ENCODE results near the gene USH2A. TPM values are rescaled to one million over a fixed set of nuclear protein-coding genes. Genes with fewer than 3 reads are reported as not detected.

USH2A gene
- total and polyA plus RNA-seq, 2 experiments from 2014 or later, result under 0.01 to 0.01 TPM

DNA sequence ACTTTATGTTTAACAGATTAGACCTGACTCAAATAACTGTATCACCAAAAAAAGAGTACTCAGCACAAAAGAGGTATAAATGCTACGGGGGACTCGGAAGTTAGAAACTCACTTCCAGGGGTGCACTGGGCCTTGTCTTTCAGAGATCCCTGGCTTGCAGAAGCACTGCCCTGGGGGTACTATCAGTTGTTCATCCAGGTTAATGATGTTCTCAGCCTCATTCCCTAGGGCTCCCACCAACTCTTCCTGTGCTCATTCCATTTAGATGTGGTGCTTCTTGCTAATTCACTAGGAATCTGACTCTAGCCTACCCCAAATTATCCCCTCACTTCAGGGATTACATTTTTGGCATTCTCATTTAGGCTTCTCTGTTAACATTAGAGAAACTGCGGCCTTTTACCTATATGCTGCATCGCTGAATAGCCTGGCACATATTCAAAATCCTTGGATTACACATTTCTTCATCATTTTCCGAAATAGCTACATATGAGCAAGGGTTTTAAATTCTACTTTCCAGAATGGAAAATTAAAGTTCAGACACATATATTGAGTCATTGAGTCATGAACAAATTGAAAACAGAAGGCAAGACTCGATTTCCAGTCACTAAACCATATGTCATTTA, 517.6 kb downstream of the USH2A start:
- no peak overlapping the region for H2AFZ ChIP-seq
- H3F3A ChIP-seq (ENCODE audit: insufficient read depth), result peaks cover 17% of the 10 kb centered on the region; the same call in 1 of the 2 replicates
- peaks cover 24% of the 10 kb centered on the region for H3K4me1 ChIP-seq (ENCODE audit: insufficient read depth)
- peak overlapping the region; percentile 36 for H3K4me2 ChIP-seq (ENCODE audit: unreplicated experiment)
- TF ChIP-seq EZH2phosphoT487 (IDR thresholded peaks at IDR 0.05; ENCODE audit: insufficient read depth, low read depth), result no peak
- TF ChIP-seq EZH2 (IDR thresholded peaks at IDR 0.05; ENCODE audit: insufficient read depth, poor library complexity, severe bottlenecking), result no peak
- in situ Hi-C loops (cut with MboI), result no loop called here
- H3K79me2 ChIP-seq (ENCODE audit: insufficient read depth), result no peaks in the 10 kb centered on the region
- H4K20me1 ChIP-seq (ENCODE audit: insufficient read depth), result no peaks in the 10 kb centered on the region
- peak overlapping the region; percentile 37 for H3K27ac ChIP-seq
- peak; percentile 76 for DNase-seq
- WGBS, 2 experiments (ENCODE audit: low coverage in 1 of 2, low lambda C conversion rate in 2 of 2, missing lambda C conversion rate in 2 of 2), result 32 to 38% methylated on average over 6 of the region's 6 CpGs
- no peak overlapping the region for H3K9ac ChIP-seq
- no peaks in the 10 kb centered on the region for H3K9me2 ChIP-seq (ENCODE audit: insufficient read depth)
- H3K36me3 ChIP-seq (ENCODE audit: low read depth), result no peaks in the 10 kb centered on the region
- 0 out of 2 replicates have a peak overlapping the region, but pooled peaks have one; percentile 5 for H3K4me3 ChIP-seq
- no peaks in the 10 kb centered on the region for H3K9me3 ChIP-seq (ENCODE audit: low read depth)
- no peaks in the 10 kb centered on the region for H3K27me3 ChIP-seq (replicated peaks; ENCODE audit: insufficient read depth)

DNA sequence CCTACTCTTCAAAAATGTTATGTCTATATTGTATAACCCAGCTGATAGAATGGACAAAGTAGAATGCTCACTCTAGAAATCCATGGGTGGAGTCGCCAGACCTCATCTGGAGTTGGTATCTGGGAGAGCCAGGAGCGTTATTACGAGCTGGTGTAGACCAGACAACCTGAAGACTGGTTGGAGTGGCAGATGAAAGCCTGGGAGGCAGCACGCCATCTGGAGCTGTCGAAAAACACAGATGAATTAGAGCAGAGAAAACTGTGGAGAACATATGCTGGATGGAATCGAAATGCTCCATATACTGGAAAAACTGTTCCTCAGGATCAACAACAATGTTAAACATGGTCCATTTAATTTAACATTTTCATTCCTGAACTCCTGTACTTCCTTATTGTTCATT, 522.6 kb downstream of the USH2A start:
- 18 to 22% methylated on average over 6 of the region's 6 CpGs for WGBS, 2 experiments (ENCODE audit: low coverage in 1 of 2, low lambda C conversion rate in 2 of 2, missing lambda C conversion rate in 2 of 2)
- TF ChIP-seq EZH2phosphoT487 (IDR thresholded peaks at IDR 0.05; ENCODE audit: insufficient read depth, low read depth) (no peak), EZH2 (IDR thresholded peaks at IDR 0.05; ENCODE audit: insufficient read depth, poor library complexity, severe bottlenecking) (no peak)

DNA sequence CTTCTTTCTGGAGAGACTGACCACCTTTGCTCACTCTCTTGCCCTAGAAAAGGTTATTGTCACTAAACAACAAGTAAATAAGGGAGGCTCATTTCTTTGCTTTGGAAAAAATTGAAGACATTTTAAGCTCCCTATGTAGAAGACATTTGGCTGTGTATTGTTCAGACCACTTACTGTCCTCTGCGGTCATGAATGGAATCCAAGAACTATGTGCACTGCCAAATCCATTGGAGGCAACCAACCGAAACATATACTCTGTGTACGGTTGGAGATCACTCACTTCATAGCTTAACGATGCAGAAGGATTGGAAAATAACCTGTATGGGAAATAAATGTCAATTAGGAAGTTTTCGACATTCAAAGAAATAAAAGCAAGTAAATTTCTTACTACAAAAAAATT, 523.3 kb downstream of the USH2A start:
- Histone ChIP-seq H3K27me3 (replicated peaks; ENCODE audit: insufficient read depth) (0 out of 2 replicates have a peak, but pooled peaks cover 3% of the 10 kb centered on the region), H3K9me3 (ENCODE audit: low read depth) (no peaks in the 10 kb centered on the region), H3K4me1 (ENCODE audit: insufficient read depth) (peaks cover 4% of the 10 kb centered on the region; the same call in 1 of the 2 replicates), H3F3A (ENCODE audit: insufficient read depth) (peaks cover 8% of the 10 kb centered on the region; the same call in 1 of the 2 replicates), H3K36me3 (ENCODE audit: low read depth) (no peaks in the 10 kb centered on the region), H3K79me2 (ENCODE audit: insufficient read depth) (no peaks in the 10 kb centered on the region), H4K20me1 (ENCODE audit: insufficient read depth) (no peaks in the 10 kb centered on the region), H3K4me2 (ENCODE audit: unreplicated experiment) (no peak overlapping the region), H3K27ac (no peak overlapping the region), H3K9ac (no peak overlapping the region), H3K4me3 (no peak overlapping the region), H3K9me2 (ENCODE audit: insufficient read depth) (no peaks in the 10 kb centered on the region), H2AFZ (no peak overlapping the region)
- DNase-seq, result no peak
- WGBS, 2 experiments (ENCODE audit: low coverage in 1 of 2, low lambda C conversion rate in 2 of 2, missing lambda C conversion rate in 2 of 2), result 46 to 48% methylated on average over 5 of the region's 5 CpGs
- in situ Hi-C loops (cut with MboI), result no loop called here
- TF ChIP-seq EZH2phosphoT487 (IDR thresholded peaks at IDR 0.05; ENCODE audit: insufficient read depth, low read depth), result no peak
- no peak for TF ChIP-seq EZH2 (IDR thresholded peaks at IDR 0.05; ENCODE audit: insufficient read depth, poor library complexity, severe bottlenecking)

More for the DNA sequence above, 522.6 kb downstream of the USH2A start:
- Histone ChIP-seq H2AFZ (no peak overlapping the region), H3K4me1 (ENCODE audit: insufficient read depth) (peaks cover 12% of the 10 kb centered on the region), H3K79me2 (ENCODE audit: insufficient read depth) (no peaks in the 10 kb centered on the region), H3K4me2 (ENCODE audit: unreplicated experiment) (no peak overlapping the region), H3K9me2 (ENCODE audit: insufficient read depth) (no peaks in the 10 kb centered on the region), H4K20me1 (ENCODE audit: insufficient read depth) (no peaks in the 10 kb centered on the region), H3K36me3 (ENCODE audit: low read depth) (no peaks in the 10 kb centered on the region), H3K4me3 (no peak overlapping the region), H3K27me3 (replicated peaks; ENCODE audit: insufficient read depth) (0 out of 2 replicates have a peak, but pooled peaks cover 3% of the 10 kb centered on the region), H3K27ac (no peak overlapping the region), H3K9me3 (ENCODE audit: low read depth) (no peaks in the 10 kb centered on the region), H3F3A (ENCODE audit: insufficient read depth) (peaks cover 15% of the 10 kb centered on the region; the same call in 1 of the 2 replicates), H3K9ac (no peak overlapping the region)
- no peak for DNase-seq
- in situ Hi-C loops (cut with MboI), result no loop called here

DNA sequence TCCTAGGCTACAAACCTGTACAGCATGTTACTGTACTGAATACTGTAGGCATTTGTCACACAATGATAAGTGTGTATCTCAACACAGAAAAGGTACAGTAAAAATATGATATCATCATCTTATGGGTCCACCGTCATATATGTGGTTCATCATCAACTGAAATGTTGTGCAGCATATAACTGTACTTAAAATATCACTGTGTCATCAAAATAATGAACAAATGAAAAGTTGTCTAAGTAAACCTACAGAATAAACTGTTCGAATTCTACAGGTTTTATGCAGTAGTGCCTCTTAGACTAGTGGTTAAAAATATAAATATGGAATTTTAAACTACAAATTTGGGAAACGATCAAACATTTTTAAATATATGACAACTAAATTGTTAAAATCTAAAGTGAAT, 527.4 kb downstream of the USH2A start:
- H3K27ac ChIP-seq, result no peak overlapping the region
- H3K4me1 ChIP-seq (ENCODE audit: insufficient read depth), result peaks cover 11% of the 10 kb centered on the region; the same call in 1 of the 2 replicates
- in situ Hi-C loops (cut with MboI), result no loop called here
- no peaks in the 10 kb centered on the region for H3F3A ChIP-seq (ENCODE audit: insufficient read depth)
- TF ChIP-seq EZH2phosphoT487 (IDR thresholded peaks at IDR 0.05; ENCODE audit: insufficient read depth, low read depth) (no peak), EZH2 (IDR thresholded peaks at IDR 0.05; ENCODE audit: insufficient read depth, poor library complexity, severe bottlenecking) (no peak)
- H3K27me3 ChIP-seq (replicated peaks; ENCODE audit: insufficient read depth), result peaks cover 23% of the 10 kb centered on the region; the same call in 1 of the 2 replicates
- 19 to 31% methylated on average over 3 of the region's 3 CpGs for WGBS, 2 experiments (ENCODE audit: low coverage in 1 of 2, low lambda C conversion rate in 2 of 2, missing lambda C conversion rate in 2 of 2)
- H3K4me3 ChIP-seq, result no peak overlapping the region
- H3K9me3 ChIP-seq (ENCODE audit: low read depth), result no peaks in the 10 kb centered on the region
- H3K9ac ChIP-seq, result no peak overlapping the region
- no peak for DNase-seq
- H2AFZ ChIP-seq, result no peak overlapping the region
- no peaks in the 10 kb centered on the region for H3K36me3 ChIP-seq (ENCODE audit: low read depth)
- H3K79me2 ChIP-seq (ENCODE audit: insufficient read depth), result no peaks in the 10 kb centered on the region
- H4K20me1 ChIP-seq (ENCODE audit: insufficient read depth), result no peaks in the 10 kb centered on the region
- no peaks in the 10 kb centered on the region for H3K9me2 ChIP-seq (ENCODE audit: insufficient read depth)
- H3K4me2 ChIP-seq (ENCODE audit: unreplicated experiment), result no peak overlapping the region

All from GM23248 (cell line).